CD4-positive, alpha-beta T cell treated with Interleukin-15 for 4 hours (primary cell): ENCODE data around the gene KLHL35.

Source experiments
- DNase-seq: peaks from one replicate; pipeline ENCODE4 v3.0.0-alpha.2; 2020; ENCODE audit warnings: low spot score

KLHL35 gene

DNA sequence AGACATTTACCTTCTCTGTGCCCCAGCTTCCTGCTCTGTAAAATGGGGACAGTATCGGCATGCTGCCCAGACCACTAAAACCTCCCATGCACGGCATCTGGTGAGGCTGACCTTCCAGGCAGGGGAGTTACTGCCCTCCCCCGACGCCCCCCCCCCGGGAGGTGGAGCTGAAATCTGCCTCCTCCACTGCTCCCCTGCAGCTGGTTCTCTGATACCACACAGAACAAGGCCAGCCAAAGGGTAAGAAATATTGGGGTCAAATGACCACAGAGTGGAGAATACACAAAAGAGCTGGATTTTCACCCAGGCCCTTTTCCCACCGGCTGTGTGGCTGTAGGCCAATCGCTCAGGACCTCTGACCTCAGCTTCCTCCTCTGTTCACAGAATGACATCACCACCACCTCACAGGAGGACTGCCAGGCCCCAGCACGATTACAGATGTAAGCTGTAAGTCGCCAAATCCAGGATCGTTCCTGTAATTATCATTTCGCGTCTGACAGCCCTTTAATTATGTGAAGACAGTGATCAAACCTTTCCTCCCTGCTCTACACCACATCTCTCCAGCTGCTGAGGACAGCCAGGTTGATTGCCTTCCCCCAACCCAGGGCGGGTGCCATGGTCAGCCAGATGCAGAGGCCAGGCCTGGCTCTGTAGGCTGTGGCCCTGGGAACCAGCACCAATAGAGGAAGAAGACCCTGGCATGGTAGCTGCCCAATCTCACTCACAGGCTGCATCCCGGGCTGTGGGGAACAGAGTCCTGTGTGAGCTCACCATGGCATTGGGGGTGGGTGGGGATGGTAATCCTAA is 35.7 kb upstream of the KLHL35 start:
- no peak for DNase-seq

DNA sequence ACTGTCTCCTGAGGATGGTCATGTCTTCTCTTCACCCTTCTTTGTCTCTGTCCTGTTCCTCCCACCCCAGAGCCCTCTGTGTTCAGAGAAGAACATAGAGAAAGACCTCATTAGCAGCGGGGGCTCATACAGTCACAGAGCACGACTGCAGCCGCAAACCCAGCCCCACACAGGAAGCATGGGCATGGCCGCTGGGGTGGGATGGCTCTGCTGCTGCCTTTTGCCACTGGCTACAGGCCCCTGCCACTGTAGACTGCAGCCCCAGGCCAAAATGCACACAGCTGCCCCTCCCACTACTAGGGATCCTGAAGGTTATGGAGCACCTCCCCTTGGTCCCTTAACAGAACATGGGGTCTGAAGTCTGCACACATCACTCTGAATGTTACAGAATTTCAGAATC is 34.9 kb upstream of the KLHL35 start:
- DNase-seq, result no peak

DNA sequence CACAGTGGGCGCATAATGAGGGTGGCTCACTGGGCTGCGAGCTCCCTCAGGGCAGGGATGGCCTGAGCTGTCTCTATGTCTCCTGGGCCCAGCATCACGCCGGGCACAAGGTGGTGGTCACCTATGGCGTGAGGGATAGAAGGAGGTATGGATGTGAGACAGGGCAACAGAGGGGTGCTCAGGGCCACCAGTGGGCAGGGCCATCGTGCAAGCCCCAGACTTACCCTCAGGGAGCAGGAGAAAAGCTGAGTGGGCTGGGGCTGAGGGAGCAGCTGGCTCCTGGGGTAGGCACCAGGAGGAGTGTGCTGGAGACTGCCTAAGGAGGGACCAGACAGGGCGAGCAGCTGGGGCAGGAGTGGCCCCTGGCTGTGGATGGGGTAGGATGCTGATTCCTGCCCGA is 34.3 kb upstream of the KLHL35 start:
- DNase-seq, result no peak

DNA sequence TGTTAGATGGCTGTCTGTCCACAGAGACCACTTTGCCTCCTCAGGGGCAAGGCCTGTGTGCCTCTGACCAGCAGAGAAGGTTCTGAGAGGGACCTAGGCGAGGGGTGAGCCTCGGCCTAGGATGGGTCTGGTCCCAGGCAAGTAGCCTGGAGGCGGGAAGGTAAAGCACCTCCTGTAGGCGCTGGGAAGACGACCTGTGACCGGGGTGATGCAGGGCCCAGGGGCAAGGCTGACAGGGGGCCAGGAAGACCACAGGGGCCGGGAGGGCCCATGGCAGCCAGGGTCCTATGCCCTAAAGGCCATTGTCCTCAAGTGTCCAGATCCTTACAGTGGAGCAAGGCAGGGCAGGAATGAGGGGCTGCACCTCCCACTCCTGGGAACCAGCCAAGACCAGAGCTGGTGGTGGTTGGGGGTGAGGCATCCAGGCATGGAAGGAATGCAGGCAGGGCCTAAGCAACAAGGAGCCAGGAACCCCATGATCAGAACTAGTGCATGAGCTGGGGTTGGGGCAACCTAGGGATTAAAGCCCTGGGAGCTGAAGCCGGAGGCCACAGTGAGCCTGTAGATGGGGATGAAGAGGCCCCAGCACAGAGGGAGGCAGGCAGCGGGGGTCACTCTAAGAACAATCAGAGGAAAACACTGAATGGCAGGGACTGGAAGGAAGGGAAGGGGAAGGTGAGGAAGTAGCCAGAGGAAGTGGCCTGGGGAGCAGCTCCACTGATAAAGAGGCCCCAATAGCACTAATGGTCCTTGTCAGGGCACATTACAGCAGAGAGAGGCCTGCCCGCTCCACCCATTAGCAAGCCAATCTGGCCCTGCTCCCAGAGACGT is 32.9 kb upstream of the KLHL35 start:
- no peak for DNase-seq

DNA sequence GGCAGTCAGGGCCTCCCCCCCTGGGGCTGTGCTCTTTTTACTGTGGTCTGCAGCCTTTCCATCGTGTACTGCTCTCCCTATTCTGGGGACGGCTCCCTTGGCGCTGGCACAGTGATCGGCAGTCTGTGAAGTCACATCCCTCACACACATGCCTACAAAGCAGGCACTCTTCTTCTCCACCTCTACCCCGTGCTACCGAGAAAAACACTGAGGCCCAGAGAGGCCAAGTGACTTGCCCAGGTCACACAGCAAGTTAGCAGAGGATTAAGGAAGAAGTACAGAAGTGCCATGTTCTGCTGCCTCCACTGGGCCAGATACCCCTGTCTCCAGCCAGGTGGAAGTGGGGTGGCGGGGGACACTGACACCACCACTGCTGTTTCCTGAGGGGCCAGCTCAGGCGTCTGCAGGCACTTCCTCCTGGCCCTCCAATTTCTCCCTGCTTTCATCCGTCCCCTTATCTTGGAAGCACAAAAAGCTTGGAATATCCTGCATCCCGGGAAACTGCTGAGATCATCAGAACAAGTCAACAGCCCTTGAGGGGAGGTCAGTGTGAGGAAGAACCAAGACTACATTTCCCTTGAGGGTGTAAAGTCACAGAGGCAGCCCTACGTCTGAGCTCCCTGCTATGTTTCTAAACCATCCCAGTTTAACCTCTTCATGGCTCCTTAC is 30.2 kb upstream of the KLHL35 start:
- DNase-seq, result no peak

DNA sequence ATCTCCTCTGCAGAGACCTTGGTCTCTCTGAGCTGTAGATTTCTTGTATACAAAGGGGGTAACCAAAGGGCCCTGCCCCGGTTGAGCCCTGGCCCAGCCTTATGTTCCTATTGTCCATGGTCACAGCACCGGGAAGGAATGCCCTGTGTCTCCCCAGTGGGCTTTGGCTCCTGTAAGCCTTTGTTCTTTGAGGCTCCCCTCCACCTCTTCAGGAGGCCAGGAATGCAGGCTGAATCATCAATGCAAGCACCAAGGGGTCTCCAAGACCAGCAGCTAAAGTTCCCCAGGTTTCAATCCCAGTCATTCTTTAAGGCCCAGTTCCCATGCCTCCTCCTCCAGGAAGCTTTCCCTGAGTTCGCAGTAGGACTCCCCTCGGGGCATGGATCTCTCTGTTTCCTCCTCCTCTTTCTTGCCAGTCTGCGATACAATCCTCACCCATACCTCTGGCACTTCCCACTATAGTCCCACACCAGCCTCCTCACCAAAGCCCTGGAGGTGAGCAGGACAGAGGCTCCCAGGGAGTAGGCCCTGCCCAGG is 29.2 kb upstream of the KLHL35 start:
- DNase-seq, result no peak

DNA sequence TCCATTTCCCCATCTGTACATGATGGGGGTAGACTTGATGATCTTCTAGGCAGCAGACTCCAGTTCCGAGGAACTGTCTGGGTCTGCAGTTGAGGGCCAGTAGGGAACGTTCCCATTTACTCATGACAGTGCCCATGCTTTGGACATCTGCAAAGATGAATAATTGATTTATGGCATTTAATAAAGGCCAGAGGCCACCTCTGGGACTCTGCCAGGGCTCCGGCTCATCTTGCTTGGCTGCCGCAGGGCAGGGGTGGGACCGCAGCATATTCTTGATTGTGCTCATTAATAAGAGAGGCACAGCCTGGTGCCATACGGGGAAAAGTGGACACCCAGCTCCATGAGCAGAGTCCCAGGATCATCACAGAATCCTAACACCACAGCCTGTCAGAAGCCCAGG is 28.1 kb upstream of the KLHL35 start:
- no peak for DNase-seq

DNA sequence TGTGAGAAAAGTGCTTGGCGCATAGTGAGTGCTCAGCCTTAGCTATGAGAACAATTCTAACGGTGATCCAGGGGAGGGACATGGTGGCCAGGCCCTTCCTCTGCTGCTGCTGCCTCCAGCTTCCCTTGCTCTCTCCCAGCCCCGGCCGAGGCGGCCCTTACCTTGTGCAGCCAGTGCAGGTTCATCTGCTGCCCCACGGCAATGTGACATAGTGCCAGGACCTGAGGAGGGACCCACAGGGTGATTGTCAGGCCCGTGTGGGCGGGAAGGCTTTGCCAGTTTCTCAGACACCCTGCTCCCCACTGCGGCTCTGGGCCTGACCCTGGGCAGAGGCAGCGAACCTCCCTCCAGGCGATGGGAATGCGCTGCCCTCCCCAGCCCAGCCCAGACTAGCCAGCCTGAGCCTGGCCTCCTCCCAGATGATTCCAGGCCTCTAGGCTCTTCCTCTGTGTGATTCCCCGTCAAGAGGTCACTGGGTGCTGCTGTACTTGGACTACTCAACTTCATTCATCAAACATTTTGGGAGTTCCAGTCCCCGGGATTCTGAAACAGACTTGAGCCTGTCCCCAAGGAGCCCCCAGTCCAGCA is 23.7 kb upstream of the KLHL35 start:
- DNase-seq, result no peak

DNA sequence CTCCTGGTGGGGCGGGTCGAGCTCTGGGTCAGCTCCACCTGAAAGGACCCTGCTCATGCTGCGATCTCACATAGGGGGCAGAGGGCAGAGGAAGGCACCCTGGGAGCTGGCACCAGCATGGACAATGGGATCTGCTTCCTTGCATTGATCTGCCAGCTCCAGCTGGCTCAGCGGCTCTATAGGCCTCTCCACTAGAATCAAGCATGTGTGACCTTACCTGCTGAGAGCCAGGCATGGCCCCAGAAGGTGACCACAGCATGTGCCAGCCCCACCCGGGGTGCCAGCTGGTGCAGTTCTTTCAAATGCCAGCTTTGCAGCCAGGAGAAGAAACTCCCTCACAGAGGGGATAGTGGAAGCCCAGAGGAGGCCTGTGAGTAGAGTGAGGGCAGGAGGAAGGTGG is 22.0 kb upstream of the KLHL35 start:
- DNase-seq, result no peak

DNA sequence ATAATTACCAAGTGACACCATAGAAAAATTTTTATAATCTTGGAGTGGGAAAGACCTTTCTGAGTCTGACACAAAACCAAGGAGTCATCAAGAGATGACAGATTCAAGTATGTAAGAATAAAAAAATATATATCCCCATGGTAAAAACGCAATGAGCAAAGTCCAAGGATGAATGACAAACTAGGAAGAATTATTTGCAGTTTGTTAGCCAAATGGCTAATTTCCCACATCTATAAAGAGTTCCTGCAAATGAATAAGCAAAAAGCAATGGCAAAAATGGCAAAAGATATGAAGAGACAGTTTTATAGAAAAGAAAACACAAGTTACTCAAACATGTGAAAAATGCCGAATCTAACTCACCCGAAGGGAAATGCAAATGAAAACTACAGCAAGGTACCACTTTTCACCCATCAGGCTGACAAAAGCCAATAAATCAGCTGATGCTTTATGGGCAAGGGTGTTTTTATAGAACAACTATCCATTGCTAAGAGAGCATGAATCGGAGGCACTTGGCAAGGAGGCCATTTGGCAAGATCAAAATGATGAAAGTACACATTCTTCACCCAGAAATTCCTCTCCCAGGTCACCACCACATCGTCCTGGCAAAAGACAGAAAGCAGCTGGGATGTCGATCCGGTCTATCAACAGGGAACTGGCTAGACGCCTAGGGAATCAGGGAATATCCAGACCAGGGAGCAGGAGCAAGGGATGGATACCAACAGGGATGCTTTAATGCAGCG is 21.1 kb upstream of the KLHL35 start:
- DNase-seq, result no peak

DNA sequence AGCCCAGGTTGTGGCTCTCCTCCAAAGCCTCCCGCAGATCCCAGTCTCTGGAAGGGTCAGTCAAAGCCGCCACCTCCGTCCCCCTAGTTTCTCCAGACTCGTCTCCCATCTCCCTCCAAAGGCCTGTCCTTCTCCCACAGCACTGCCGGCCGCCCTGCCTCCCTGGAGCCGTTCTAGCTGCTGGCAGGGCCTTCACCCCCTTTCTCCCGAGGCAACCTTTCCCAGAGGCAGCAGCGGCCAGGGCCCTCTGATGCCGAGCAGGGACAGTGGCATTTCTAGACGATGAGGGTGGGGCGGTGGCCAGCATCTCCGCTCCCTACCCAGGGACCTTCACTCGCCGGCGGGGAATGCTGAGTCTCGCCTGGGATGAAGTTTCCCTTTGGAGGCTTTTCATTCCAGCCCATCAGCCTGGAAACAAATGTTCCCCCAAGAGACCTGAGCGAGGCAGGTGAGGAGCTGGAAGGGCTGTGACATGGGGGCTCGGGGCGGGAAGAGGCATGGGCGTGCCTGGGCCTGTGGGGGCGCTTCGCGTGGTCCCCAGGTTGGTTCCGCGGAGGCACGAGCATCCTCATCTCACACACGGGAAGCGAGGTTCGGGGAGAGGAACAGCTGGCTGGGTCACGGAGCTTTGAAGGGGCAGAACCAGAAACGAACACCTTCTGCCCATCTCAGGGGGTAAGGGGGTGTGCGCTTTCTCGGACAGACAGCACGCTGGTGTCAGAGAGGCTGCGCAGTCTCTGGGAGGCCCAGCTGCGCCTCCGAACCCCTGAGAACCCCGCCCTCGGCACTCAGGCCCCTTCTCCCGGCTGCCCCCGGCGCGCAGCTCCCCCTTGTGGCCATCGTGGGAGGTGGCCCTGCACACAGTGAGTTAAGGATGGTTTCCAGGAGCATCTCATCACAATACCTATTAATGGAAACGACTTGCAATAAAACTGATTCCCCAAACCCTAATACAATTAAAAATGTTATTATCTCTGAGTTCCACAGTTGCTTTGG is 18.1 kb upstream of the KLHL35 start:
- peak; percentile 16 for DNase-seq

DNA sequence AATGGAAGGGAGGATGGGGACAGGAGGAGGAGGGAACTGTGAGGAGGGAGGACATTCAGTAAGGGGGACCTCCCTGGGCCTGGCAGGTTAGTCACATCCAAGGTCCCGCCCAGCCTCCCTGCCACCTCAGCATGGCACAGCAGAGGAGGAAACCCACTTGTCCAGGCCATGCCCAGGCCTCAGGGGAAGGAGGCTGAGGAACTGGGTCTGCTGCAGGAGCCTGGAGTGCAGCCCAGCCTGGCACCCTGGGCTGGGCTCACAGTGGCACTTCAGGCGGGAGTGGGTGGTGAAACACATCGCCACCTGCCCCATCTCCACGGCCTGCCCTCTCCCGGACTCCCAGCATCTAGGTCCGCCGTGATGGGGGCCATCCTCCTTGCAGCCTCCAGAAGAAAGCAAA is 17.2 kb upstream of the KLHL35 start:
- no peak for DNase-seq

DNA sequence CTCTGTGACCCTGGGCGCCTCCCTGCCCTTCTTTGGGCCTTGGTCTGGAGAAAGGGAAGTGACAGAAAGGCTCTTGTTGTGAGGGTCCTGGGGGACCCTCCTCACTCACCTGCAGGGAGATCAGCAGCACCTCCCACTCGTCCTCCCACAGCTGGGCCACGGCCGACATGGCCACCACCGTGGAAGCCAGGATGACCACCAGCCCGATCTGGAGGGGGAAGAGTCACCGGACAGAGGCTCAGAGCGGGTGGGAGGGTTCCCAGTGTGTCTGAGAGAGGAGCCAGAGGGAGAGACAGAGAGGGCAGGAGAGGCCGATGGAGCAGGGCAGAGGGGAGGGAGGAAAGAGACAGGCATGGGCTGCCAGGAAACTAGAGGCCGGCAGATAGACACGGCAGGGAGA is 16.8 kb upstream of the KLHL35 start:
- no peak for DNase-seq

DNA sequence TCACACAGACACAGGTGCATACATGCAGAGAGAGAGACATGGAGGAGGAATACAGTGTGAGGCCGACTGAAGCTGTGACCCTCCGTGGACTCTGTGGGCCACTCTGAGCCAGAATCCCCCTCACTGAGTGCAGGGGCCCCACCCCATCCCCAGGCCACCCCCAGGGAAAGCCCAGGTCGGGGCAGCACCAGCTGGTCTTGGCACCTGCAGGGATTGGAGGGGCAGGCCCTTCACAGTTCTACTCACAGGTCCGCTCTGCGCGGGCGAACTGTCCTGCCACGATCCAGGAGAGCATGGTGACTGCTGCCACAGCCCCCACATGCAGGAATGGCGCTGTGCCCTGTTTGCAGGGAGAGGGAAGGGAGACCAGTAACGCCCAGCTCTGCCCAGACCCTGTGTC is 16.3 kb upstream of the KLHL35 start:
- DNase-seq, result no peak

DNA sequence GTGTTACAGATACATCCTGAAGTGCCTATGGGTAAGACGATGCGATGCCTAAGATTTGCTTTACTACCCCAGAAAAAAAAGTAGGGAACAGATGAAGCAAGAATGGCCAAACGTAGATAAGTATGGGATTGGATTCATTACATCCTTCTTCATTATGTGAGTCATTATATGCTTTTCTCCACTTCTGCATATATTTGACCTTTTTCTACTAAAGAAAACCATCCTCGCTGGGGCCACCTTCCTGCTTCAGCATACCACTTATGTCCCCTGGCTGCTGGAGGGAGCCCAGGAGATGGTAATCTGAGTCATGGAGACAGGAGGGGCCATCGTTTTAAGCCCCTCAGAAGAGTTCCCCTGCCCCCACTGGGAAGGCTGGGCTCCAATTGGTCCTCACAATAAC is 14.4 kb upstream of the KLHL35 start:
- no peak for DNase-seq

DNA sequence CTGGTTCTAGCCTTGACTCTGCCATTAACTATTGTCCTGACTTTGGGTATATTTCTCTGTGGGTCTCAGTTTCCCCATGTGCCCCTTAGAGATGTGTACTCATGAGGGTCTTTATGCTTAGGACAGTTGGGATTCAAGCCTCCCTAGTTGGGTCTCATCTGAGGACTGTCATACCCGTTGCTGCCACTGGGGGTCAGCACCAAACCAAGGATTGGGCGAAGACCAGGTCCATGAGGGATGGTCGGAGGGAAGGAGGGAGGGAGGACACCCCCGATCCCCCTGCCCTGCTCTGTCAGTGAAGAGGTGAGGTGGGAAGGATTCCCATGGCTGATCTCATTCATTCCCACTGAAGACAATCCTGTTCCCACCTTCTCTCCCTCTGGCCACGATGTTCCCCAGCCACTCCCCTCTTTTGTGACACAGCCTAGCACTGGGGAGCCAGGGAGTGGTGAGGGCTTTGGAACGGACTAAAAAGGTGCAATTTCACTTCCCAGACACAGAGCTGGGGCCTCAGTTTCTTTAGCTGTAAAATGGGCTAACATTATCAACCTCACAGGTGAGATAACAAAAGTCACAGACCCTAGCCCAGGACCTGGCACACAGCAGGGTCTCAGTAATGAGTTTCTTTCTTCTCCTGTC is 12.4 kb upstream of the KLHL35 start:
- peak; percentile 70 for DNase-seq

DNA sequence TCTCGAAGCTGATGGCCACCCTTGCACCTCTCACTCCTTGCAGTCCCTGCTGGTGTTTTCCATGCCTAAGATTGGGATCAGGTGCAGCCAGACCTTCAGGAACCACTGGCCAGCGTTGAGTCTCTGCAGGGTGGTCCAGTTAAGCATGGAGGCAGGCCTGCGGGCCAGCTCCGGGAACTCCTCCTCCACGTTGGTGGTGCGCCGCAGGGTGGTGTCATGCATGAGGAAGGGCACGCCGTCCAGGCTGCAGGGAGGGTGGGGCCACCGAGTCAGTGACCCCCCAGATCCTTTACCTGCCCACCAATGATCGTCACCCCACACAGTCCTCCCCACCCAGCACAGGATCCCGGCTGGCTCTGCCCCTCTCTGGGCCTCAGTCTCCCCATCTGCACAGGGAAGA is 10.0 kb upstream of the KLHL35 start:
- no peak for DNase-seq

DNA sequence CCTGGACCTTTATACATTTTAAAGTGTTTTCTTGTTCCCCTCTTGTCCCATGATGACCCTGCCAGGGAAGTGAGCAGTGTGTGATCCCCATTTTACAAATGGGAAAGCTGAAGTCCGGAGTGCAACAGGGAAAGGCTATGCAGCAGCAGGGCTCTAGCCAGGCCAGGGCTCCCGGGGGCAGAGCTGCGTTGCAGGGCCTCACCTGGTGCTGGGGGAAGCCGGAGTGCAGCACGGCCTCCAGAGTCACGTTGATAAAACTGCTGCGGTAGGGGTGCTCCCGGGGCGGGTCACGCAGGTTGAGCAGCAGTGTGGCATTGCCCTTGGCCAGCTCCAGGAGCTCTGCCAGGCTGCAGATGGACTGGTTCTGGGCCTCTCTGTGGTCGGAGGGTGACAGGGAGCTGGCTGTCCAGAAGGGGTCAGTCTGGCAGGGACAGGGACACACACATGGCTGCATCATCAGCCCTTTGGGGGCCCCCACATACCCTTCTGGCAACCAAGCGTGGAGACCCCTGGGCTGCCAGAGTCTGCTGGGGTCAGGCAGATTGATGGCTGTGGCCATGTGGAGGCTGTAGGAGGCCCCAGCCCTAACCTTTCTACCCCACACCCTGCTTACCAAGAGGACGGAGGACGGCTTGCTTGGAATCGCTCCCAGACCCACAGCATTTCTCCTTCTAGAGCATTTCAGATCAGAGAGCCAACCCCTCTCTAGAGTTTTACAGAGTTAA is 9.3 kb upstream of the KLHL35 start:
- no peak for DNase-seq

DNA sequence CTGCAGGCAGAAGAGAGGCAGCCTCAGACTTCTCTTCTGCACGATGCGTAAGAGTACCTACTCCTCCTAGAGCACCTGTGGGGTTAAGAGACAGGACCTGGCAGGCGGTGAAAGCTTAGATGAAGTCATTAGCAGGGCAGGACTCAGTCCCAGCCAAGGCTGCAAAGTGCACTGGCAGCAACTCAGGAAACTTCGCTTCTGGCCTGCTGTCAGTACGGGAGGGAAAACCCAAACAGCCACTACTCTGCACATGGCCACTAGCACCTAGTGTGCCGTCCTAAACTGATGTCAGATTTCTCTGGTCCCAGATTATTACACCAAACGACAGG is 8.8 kb upstream of the KLHL35 start:
- DNase-seq, result no peak
